Measurements from ENCODE around the gene METTL25B.

DNA sequence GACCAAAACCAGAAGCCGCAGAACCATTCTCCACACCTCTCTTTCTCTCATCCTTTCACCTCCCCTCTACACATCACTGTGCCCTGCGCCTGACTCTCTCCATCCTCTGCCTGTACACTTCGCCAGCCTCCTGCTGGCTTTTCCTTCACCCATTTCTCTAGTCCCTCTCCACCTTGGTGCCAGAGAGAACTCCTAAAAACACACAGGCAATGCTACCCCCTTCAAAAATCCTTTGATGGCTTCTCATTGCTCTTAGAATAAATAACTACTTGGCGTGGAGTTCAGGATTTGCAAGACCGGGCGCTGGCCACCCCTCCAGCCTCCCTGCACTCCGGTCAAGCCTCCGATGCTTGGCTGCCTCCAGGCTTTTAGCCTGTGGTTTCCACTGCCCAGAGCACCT, 31.5 kb upstream of the METTL25B start:
- no peak for TF ChIP-seq CTCF (IDR thresholded peaks at IDR 0.05)
- no peak for TF ChIP-seq POLR2A (IDR thresholded peaks at IDR 0.05)
- no peak for TF ChIP-seq POLR2AphosphoS5 (IDR thresholded peaks at IDR 0.05)
